VCaP (cell line): ENCODE results near the gene DHDDS.

Source experiments
- H3K27ac ChIP-seq: fragments of 450-650 bp; 2 replicates; pipeline ENCODE4 v1.5.1; 2017
- CTCF ChIP-seq: fragments of 450-650 bp; conservative IDR thresholded peaks from 2 replicates; pipeline ENCODE4 v1.5.1; 2017; ENCODE audit warnings: mild to moderate bottlenecking, moderate library complexity

Gene DHDDS

DNA sequence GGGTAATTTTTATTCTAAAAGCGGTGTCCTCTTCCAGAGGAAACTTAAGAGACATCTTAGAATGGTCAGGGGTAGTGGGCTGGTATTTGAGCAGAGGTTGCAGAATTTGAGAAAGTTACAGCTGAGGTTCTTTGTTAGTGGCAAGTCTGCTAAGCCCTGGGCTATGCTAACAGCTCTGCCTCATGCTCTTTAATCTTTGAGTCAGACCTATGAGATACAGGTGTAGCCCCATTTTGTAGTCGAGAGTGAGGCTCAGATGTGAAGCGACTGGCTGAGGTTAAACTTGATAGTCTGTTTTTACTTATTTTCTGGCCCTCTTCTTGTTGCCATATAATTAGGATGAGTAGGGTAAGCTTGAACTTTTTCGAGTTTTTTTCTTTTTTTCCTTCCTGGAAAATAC lies 44.8 kb downstream of the DHDDS start:
- no peak for TF ChIP-seq CTCF
- H3K27ac ChIP-seq = no peak overlapping the region

DNA sequence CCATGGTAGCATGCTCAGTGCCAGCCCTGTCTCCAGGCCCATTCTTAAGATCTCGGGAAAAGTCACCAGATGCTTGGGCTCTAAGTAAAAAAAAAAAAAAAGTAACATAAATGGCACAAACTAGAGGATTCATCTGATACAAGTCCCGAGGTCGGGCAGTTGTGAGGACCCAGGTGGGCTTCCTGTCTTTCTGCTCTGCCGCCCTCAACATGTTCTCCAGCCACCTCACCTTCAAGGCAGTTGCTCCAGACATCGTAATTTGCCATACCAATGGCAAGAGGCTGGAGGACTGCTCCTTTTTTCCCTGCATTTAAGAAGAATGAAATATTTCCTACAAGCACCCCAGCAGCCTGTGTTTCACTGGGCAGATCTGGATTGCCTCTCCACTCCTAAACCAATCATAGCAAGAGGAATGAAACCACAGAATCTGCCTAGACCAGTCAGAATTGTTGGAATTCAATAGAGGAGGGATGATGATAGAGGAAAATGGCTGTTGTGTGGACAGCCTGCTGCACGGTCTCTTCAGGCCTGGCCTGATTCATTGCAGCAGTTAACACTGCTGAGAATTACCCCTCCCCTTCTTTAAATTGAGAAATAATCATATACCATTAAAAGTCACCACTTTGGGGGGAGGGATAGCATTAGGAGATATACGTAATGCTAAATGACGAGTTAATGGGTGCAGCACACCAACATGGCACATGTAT lies 45.5 kb downstream of the DHDDS start:
- no peak for TF ChIP-seq CTCF
- H3K27ac ChIP-seq = no peak overlapping the region

DNA sequence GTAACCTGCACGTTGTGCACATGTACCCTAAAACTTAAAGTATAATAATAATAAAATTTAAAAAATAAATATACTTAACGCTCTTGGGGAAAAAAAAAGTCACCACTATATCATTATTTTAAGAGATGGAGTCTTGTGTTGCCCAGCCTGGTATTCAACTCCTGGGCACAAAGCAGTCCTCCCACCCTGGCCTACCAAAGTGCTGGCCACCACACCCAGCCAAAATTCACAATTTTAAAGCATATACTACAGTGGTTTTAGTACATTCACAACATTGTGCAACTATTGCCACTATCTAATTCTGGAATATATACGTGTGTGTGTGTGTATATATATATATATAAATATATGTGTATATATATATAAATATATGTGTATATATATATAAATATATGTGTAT lies 46.0 kb downstream of the DHDDS start:
- no peak for TF ChIP-seq CTCF
- H3K27ac ChIP-seq = no peak overlapping the region

- TF ChIP-seq CTCF = no peak
- no peak overlapping the region for H3K27ac ChIP-seq
Observed at GRCh38 chr1:26478988-26479387, 46.9 kb downstream of the DHDDS start.

DNA sequence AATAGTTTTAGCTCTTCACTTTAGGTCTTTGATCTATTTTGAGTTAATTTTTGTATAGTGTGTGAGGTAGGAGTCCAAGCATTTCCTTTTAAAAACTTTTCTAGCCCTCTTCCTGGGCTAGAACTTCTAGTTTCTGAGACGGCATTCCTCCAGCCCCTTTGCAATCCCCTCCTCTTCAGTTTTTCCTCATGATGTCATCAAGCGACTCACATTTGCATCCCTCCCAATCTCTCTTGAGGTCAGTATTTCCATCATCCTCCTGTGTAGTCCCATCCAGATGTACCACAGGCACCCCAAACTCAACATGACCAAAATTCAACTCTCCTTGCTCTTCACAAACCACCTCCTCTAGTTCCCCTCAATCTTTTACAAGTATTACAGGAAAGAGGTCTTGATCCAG lies 50.8 kb downstream of the DHDDS start:
- TF ChIP-seq CTCF = no peak
- H3K27ac ChIP-seq = no peak overlapping the region

DNA sequence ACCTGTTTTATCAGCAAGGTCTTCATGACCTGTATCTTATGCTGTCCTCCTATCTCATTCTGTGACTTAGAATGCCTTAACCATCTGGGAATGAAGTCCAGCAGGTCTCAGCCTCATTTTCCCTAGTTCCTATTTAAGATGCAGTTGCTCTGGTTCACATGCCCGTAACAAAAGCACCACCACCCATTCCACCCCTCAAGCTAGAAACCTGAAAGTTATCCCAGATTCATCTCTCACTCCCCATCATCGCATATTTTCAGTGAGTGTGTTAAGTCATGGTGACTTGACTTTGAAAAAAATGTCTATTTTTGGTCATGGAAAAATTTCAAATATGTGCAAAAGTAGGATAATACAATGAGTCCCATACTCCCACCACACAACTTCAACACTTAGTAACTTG lies 51.9 kb downstream of the DHDDS start:
- no peak for TF ChIP-seq CTCF
- H3K27ac ChIP-seq = no peak overlapping the region

DNA sequence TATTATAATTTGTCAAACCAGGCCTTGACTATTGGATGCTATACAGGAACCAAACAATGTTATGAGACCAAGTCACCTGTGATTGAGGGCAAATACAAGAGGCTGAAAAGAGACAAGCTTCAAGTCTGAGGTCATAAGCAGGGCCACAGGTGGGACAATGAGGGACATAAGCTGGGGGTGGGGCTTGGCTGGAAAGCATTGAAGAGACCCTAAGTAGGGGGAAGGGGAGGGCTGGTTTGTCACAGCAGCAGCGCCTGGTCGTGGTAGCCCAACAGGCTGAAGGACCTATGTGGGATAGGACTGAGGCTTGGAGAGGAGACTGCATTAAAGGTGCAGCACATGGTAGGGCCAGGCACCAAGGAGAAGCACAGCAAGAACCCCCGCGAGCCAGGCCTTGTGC lies 58.0 kb downstream of the DHDDS start:
- no peak overlapping the region for H3K27ac ChIP-seq
- TF ChIP-seq CTCF = no peak
